Measurements from ENCODE around the gene NUCKS1.

NUCKS1 gene

DNA sequence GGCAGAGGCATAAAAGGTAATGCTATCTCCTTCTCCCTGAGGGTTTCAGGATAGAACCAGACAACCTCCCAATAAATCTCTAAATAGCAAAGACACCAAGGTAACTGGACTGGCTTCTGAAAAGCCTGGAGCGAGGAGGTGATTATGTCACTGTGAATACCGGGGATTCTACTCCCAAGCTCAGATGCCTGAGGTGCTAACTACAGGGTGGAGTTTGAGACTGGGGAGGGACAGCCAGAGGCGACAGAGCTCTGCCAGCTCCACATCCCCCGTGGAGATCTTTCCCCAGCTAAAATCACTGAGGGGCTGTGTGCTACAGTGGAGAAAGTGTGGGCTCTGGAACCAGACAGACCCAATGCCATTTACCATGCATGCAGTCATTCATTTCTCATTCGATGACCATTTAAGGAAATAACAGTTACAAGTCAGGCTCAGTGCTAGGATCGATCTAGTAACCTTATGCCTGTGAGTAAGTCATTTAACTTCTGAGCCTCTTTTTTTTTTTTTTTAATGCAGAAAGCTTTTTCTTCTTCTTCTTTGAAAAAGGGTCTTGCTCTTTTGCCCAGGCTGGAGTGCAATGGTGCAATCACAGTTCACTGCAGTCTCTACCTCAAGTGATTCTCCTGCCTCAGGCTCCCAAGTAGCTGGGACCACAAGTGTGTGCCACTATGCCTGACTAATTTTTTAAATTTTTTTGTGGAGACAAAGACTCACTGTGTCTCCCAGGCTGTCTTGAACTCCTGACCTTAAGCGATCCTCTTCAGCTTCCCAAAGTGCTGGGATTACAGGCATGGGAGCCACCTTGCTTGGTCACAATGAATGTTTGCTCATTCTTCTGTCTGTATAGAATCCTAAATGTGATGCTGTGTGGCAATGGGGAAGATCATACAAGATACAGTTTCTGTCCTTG is 61.6 kb downstream of the NUCKS1 start:
- H3K9ac ChIP-seq (ENCODE audit: low read depth, low read length): no peak overlapping the region; the same call in 1 of the 2 replicates
- peaks cover 22% of the 10 kb centered on the region; the same call in 1 of the 2 replicates for H3K4me1 ChIP-seq (ENCODE audit: insufficient read depth, low read length)
- H3K9me3 ChIP-seq (ENCODE audit: insufficient read depth, low read depth, low read length): no peaks in the 10 kb centered on the region
- no peaks in the 10 kb centered on the region for H3K27me3 ChIP-seq (ENCODE audit: insufficient read depth, low read length)
- H3K27ac ChIP-seq (ENCODE audit: low read length): no peak overlapping the region
- no peaks in the 10 kb centered on the region for H3K36me3 ChIP-seq (ENCODE audit: insufficient read depth, low read depth, low read length)
- no peak overlapping the region for H3K4me3 ChIP-seq (ENCODE audit: low read length)

DNA sequence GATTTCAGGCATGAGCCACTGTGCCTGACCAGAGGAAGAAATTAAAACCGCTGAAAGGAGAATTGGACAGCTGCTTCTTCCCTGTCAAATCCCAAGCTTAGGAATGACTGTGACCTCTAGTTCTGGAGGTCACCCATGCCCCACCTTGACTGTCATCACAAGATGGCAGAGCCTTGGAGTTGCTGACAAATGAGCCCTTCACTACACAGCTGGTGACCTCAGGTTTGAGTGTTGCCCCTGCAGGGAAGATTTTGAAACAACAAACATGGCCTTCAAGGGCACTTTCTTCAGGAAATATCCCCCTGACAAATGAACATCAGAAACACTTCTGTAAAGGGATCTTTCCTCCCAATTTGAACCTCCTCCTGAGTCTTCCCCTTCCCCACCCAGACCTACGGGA is 62.7 kb downstream of the NUCKS1 start:
- Histone ChIP-seq H3K4me1 (ENCODE audit: insufficient read depth, low read length) (peaks cover 15% of the 10 kb centered on the region; the same call in 1 of the 2 replicates), H3K9ac (ENCODE audit: low read depth, low read length) (no peak overlapping the region), H3K27me3 (ENCODE audit: insufficient read depth, low read length) (no peaks in the 10 kb centered on the region), H3K36me3 (ENCODE audit: insufficient read depth, low read depth, low read length) (no peaks in the 10 kb centered on the region), H3K27ac (ENCODE audit: low read length) (peak overlapping the region; percentile 14), H3K4me3 (ENCODE audit: low read length) (no peak overlapping the region), H3K9me3 (ENCODE audit: insufficient read depth, low read depth, low read length) (no peaks in the 10 kb centered on the region)

DNA sequence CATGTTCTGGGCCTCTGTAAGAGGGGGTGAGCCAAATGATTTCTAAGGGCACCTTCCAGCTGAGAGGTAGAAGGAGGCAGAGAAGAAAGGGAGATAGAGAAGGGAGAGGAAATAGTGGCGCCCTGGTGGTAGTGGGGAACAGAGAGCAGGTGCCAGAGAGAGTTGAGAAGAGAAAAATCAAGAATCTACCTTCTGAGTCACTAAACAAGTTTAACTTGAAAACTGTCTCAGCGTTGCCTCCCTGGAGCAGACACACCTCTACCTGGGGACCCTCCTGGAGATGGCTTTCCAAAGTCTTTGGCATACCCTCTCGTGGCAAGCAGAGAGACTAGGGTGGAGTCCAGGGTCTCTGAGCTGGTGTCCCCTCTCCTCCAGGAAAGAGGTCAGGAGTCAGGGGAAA is 68.6 kb downstream of the NUCKS1 start:
- no peak overlapping the region for H3K27ac ChIP-seq (ENCODE audit: low read length)
- H3K9me3 ChIP-seq (ENCODE audit: insufficient read depth, low read depth, low read length): no peaks in the 10 kb centered on the region
- H3K4me1 ChIP-seq (ENCODE audit: insufficient read depth, low read length): peaks cover 16% of the 10 kb centered on the region
- no peak overlapping the region for H3K9ac ChIP-seq (ENCODE audit: low read depth, low read length)
- peaks cover 12% of the 10 kb centered on the region for H3K27me3 ChIP-seq (ENCODE audit: insufficient read depth, low read length)
- H3K36me3 ChIP-seq (ENCODE audit: insufficient read depth, low read depth, low read length): no peaks in the 10 kb centered on the region
- H3K4me3 ChIP-seq (ENCODE audit: low read length): no peak overlapping the region

DNA sequence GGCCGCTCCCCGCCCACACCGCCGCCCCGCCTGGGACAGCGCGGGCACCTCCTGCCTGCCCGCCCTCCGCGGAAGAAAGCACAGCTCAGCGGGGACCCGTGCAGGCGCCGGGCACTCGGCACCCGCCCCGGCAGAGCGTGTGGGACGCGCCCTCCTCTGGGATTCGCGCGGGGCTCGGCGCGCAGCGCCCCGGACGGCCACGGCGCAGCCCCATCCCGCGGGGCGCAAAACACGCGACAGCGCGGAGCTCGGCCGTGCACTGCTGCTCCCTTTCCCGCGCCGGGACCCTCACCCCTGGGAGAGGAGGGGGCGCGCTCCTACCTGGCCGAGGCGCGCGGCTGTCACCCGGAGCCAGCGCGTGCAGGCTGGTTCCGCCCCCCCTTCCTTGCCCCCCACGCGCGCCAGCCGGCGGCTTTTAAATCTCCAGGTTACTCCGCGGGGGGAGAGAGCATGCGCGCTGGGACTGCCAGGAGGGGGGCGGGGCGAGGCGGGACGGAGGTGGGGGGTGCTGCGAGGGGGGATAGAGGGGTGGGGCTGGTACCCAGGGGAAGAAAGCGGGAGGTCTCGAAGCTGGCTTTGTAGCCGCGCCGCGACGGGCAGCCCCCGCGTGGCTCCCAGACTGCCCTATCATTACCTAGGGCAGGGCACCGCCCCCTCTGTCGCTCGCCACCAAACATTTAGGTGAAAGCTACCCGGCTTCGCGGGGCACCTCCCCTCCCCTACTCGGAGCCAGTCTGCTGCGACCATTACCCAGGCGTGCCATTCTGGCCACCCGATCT is 69.7 kb downstream of the NUCKS1 start, which contains the start of gene SLC45A3:
TSS of gene SLC45A3 (minus strand) at position 437 of the 779 bp plus-strand sequence. CDS start 15,853 bp downstream, outside the sequence.
- H3K9ac ChIP-seq (ENCODE audit: low read depth, low read length): peak within 1 kb of the TSS; percentile 49; the same call in 1 of the 2 replicates
- peaks cover 12% of the 10 kb centered on the region for H3K27me3 ChIP-seq (ENCODE audit: insufficient read depth, low read length)
- peak within 1 kb of the TSS; percentile 60 for H3K4me3 ChIP-seq (ENCODE audit: low read length)
- no peaks in the 10 kb centered on the region for H3K9me3 ChIP-seq (ENCODE audit: insufficient read depth, low read depth, low read length)
- no peaks in the 10 kb centered on the region for H3K36me3 ChIP-seq (ENCODE audit: insufficient read depth, low read depth, low read length)
- no peak within 1 kb of the TSS for H3K27ac ChIP-seq (ENCODE audit: low read length)
- peaks cover 20% of the 10 kb centered on the region for H3K4me1 ChIP-seq (ENCODE audit: insufficient read depth, low read length)

DNA sequence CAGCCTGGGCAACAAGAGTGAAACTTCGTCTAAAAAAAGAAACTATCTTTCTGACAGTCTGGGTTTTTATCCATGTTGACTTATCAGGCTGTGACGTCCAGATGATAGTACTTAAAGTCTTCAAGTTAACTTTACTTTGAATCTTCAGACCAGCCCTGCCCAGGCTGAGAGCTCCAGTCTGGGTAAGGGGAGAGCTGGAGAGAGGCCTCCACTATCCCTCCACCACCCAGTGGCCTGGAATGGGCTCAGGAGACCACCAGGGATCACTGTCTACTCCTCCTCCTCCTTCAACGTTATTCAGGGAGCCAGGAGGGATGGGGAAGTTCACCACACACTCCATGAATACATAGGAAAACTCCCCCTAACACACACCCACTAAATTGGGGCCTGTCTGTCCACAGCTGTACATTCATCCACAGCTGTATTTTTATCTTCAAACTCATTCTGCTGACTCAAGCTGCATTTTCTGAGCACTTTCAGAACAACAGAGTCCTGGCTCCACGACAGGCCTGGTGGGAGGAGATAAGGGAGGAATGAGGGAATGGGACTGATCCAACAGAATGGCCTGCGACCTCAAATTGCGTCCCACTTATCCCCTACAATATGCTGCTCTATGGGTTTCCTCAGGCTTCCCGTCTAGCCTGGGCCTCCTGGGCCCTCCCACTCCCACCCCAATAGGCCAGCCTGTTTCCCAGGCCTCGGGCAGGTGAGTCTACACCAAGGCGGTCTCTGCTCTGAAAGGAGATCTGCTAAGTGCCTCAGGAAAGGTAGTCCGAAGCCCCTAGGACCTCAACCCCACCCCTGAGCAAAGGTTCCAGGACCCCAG is 71.5 kb downstream of the NUCKS1 start:
- Histone ChIP-seq H3K36me3 (ENCODE audit: insufficient read depth, low read depth, low read length) (no peaks in the 10 kb centered on the region), H3K27me3 (ENCODE audit: insufficient read depth, low read length) (peaks cover 12% of the 10 kb centered on the region), H3K27ac (ENCODE audit: low read length) (no peak overlapping the region), H3K4me1 (ENCODE audit: insufficient read depth, low read length) (peaks cover 20% of the 10 kb centered on the region), H3K9ac (ENCODE audit: low read depth, low read length) (no peak overlapping the region; the same call in 1 of the 2 replicates), H3K9me3 (ENCODE audit: insufficient read depth, low read depth, low read length) (no peaks in the 10 kb centered on the region), H3K4me3 (ENCODE audit: low read length) (peak overlapping the region; percentile 60)

DNA sequence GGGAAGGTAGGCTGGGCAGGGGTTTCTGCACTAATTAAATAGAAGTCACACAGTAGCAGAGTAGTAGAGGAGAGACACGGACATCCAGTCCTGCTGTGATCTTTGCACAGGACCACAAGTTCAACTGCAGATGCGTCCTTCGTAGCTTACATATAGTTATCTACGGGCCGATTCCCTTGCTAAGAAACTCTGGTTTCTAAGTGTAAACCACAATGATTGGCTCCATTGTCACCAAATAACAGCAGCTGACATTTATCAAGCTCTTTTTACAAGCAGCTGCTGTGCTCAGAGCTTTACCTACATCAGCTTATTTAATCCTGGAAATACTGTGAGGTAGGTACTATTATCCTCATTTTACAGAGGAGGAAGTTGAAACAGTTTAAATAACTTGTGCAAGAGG is 72.8 kb downstream of the NUCKS1 start:
- no peak overlapping the region for H3K27ac ChIP-seq (ENCODE audit: low read length)
- H3K9me3 ChIP-seq (ENCODE audit: insufficient read depth, low read depth, low read length): no peaks in the 10 kb centered on the region
- H3K9ac ChIP-seq (ENCODE audit: low read depth, low read length): no peak overlapping the region
- peaks cover 12% of the 10 kb centered on the region for H3K27me3 ChIP-seq (ENCODE audit: insufficient read depth, low read length)
- no peaks in the 10 kb centered on the region for H3K36me3 ChIP-seq (ENCODE audit: insufficient read depth, low read depth, low read length)
- peaks cover 27% of the 10 kb centered on the region for H3K4me1 ChIP-seq (ENCODE audit: insufficient read depth, low read length)
- H3K4me3 ChIP-seq (ENCODE audit: low read length): no peak overlapping the region

DNA sequence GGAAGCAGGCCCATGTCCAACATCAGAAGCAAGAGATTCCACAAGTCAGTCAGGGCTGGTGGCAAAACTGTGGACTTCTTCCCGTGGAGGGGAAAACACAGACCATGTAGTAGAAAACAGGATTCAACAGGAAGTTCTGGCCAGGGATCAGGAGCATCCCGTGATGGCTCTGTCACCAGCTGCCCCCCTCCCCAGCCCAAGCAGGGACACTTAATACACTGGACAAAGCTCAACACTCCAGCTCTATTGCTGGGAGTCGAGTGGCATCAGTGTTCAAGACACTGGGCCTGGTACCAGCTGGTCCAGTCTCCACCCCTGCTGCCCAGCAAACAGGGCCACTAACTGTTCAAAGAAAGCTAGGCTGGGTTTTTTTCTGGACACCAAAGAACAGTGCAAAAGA is 73.4 kb downstream of the NUCKS1 start:
- no peak overlapping the region for H3K4me3 ChIP-seq (ENCODE audit: low read length)

DNA sequence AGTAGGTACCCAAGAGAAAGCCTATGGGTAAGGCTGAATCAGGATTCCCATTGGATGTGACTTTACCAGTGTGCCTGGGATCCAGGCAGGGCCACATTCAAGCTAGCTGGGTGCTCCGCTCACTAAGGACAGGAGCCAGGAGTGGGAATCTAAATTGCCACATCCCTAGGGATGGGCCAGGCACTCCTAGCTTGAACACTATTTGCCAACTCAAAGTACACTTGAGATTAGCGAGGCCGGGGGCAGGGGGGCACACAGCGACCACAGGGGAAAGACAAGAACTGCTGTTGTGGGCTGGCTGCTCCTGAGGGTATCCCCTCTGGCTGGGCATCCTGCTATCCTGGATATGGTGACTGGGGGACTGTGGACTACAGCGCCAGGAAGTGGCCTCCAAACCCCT is 74.0 kb downstream of the NUCKS1 start:
- H3K4me3 ChIP-seq (ENCODE audit: low read length): no peak overlapping the region

More for the DNA sequence above, 73.4 kb downstream of the NUCKS1 start:
- Histone ChIP-seq H3K36me3 (ENCODE audit: insufficient read depth, low read depth, low read length) (no peaks in the 10 kb centered on the region), H3K27me3 (ENCODE audit: insufficient read depth, low read length) (peaks cover 10% of the 10 kb centered on the region), H3K9ac (ENCODE audit: low read depth, low read length) (no peak overlapping the region), H3K27ac (ENCODE audit: low read length) (no peak overlapping the region), H3K9me3 (ENCODE audit: insufficient read depth, low read depth, low read length) (no peaks in the 10 kb centered on the region), H3K4me1 (ENCODE audit: insufficient read depth, low read length) (peaks cover 32% of the 10 kb centered on the region)

DNA sequence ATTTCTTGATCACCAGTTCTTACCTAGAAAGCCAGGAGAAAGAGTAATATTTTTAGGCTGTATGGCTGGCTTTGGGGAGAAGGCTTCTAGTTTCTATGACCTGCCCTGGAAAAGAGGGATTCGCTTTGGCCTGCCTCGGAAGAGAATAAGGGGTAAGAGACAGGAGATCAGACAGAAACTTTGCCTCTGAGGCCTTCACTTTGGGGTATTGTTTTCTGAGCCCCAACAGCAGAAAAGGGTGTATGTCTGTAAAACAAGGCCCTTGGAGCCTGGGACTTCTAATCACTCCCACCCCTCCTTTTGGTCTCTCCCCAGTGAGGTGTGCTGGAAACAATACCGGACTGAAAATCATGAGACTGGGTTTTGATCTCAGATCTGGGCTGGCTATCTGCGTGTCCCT is 74.7 kb downstream of the NUCKS1 start:
- no peaks in the 10 kb centered on the region for H3K27me3 ChIP-seq (ENCODE audit: insufficient read depth, low read length)
- no peak overlapping the region for H3K9ac ChIP-seq (ENCODE audit: low read depth, low read length)
- H3K36me3 ChIP-seq (ENCODE audit: insufficient read depth, low read depth, low read length): no peaks in the 10 kb centered on the region
- H3K4me3 ChIP-seq (ENCODE audit: low read length): no peak overlapping the region
- H3K27ac ChIP-seq (ENCODE audit: low read length): no peak overlapping the region
- H3K4me1 ChIP-seq (ENCODE audit: insufficient read depth, low read length): peaks cover 39% of the 10 kb centered on the region
- H3K9me3 ChIP-seq (ENCODE audit: insufficient read depth, low read depth, low read length): no peaks in the 10 kb centered on the region

More for the DNA sequence above, 74.0 kb downstream of the NUCKS1 start:
- no peak overlapping the region; the same call in 1 of the 2 replicates for H3K9ac ChIP-seq (ENCODE audit: low read depth, low read length)
- no peaks in the 10 kb centered on the region for H3K36me3 ChIP-seq (ENCODE audit: insufficient read depth, low read depth, low read length)
- H3K27ac ChIP-seq (ENCODE audit: low read length): no peak overlapping the region
- H3K27me3 ChIP-seq (ENCODE audit: insufficient read depth, low read length): peaks cover 4% of the 10 kb centered on the region
- no peaks in the 10 kb centered on the region for H3K9me3 ChIP-seq (ENCODE audit: insufficient read depth, low read depth, low read length)
- H3K4me1 ChIP-seq (ENCODE audit: insufficient read depth, low read length): peaks cover 37% of the 10 kb centered on the region

DNA sequence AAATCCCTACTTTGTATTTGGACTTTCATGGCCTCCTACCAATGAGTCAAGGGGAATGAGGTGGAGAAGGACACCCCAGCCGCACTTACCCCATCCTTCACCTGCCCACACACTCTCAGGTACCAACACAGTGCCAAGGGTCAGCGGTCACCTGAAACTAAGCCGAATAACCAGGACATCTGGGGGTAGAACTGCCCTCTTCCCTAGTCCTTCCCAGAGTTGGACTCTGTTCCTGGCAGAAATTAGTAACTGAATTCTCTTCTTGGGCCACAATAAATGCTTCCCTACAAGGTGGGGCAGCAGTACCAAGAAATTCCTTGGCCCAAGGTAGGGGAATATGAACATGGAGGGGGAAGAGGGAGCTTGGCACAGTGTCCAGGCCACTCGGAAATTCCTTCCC is 77.0 kb downstream of the NUCKS1 start:
- Histone ChIP-seq H3K36me3 (ENCODE audit: insufficient read depth, low read depth, low read length) (no peaks in the 10 kb centered on the region), H3K27me3 (ENCODE audit: insufficient read depth, low read length) (no peaks in the 10 kb centered on the region), H3K4me3 (ENCODE audit: low read length) (no peak overlapping the region), H3K9me3 (ENCODE audit: insufficient read depth, low read depth, low read length) (no peaks in the 10 kb centered on the region), H3K4me1 (ENCODE audit: insufficient read depth, low read length) (peaks cover 46% of the 10 kb centered on the region), H3K27ac (ENCODE audit: low read length) (no peak overlapping the region), H3K9ac (ENCODE audit: low read depth, low read length) (no peak overlapping the region)

DNA sequence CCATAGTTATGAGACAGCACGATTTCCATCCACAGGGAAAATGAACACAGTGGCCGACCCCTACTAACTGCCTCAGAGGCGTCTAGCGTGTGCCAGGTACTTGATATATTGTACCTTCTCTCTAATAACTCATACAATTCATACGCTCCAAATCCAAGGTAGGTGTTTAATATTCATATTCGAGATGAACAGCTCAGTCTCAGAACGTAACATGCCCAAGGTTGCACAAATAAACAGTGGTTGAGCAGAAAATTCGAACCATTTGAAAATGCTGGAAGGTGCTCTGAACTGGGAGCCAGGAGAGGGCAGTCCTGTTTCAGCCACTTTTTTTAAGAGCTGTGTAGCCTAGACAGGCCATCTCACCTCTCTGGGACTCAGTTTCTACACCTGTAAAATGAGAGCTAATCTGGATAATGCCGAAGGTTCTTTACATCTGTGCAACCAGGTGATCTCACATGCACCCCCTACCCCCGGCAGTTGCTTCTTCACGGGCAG is 77.5 kb downstream of the NUCKS1 start:
- Histone ChIP-seq H3K9ac (ENCODE audit: low read depth, low read length) (peak overlapping the region; percentile 59; the same call in 1 of the 2 replicates), H3K4me1 (ENCODE audit: insufficient read depth, low read length) (peaks cover 46% of the 10 kb centered on the region), H3K27me3 (ENCODE audit: insufficient read depth, low read length) (no peaks in the 10 kb centered on the region), H3K4me3 (ENCODE audit: low read length) (peak overlapping the region; percentile 42; the same call in 1 of the 2 replicates), H3K27ac (ENCODE audit: low read length) (peak overlapping the region; percentile 15), H3K36me3 (ENCODE audit: insufficient read depth, low read depth, low read length) (no peaks in the 10 kb centered on the region), H3K9me3 (ENCODE audit: insufficient read depth, low read depth, low read length) (no peaks in the 10 kb centered on the region)

All from iPS-20b (cell line).